ENCODE data around the gene RIPOR1.
"Not testable (repeated sequence)": the region's sequence is repeated elsewhere in the genome, so short reads cannot be mapped to it uniquely, and the experiment has no call there.

The RIPOR1 gene

GRCh38 chr16:67528222-67528869 is at the start of gene RIPOR1:
TSS of gene RIPOR1 (plus strand) at chr16:67528829. CDS start at chr16:67538447, 9,618 bp downstream.
- DNase-seq, result no peak

GRCh38 chr16:67480833-67481560 is 47.6 kb upstream of the RIPOR1 start, which contains the start of gene ATP6V0D1:
TSS of gene ATP6V0D1 (minus strand) at chr16:67481157. CDS start at chr16:67481086, 71 bp downstream.
- peak; percentile 88 to 91 for DNase-seq

GRCh38 chr16:67481561-67482232 is 46.9 kb upstream of the RIPOR1 start:
- DNase-seq, result no peak

GRCh38 chr16:67482233-67482924 is 46.2 kb upstream of the RIPOR1 start:
- DNase-seq, result no peak

- no peak for DNase-seq
These were observed 45.5 kb upstream of the RIPOR1 start, which contains the start of gene AGRP for GRCh38 chr16:67483150-67483549. TSS of gene AGRP (minus strand) at chr16:67483547. CDS start at chr16:67483398, 149 bp downstream.

GRCh38 chr16:67483731-67484525 is 44.7 kb upstream of the RIPOR1 start:
- no peak for DNase-seq

GRCh38 chr16:67486805-67487204 is 41.8 kb upstream of the RIPOR1 start:
- DNase-seq, result no peak

GRCh38 chr16:67487561-67487960 is 41.1 kb upstream of the RIPOR1 start:
- not testable (repeated sequence) for DNase-seq

- no peak for DNase-seq
These were observed 39.1 kb upstream of the RIPOR1 start for GRCh38 chr16:67489401-67490083.

- no peak for DNase-seq
These were observed 38.1 kb upstream of the RIPOR1 start for GRCh38 chr16:67490335-67491096.

- no peak for DNase-seq
These were observed 29.5 kb upstream of the RIPOR1 start for GRCh38 chr16:67499106-67499505.

GRCh38 chr16:67504031-67505021 is 24.3 kb upstream of the RIPOR1 start:
- no peak for DNase-seq

GRCh38 chr16:67506468-67506867 is 22.2 kb upstream of the RIPOR1 start:
- no peak for DNase-seq

- DNase-seq, result no peak
These were observed 19.6 kb upstream of the RIPOR1 start for GRCh38 chr16:67509016-67509415.

- DNase-seq, result not testable (repeated sequence)
These were observed 14.7 kb upstream of the RIPOR1 start for GRCh38 chr16:67513892-67514291.

- no peak for DNase-seq
These were observed 14.2 kb upstream of the RIPOR1 start for GRCh38 chr16:67514382-67514828.

GRCh38 chr16:67516296-67517154 is 12.1 kb upstream of the RIPOR1 start:
- DNase-seq, result no peak

- DNase-seq, result no peak
These were observed 11.5 kb upstream of the RIPOR1 start for GRCh38 chr16:67517155-67517445.
